A375 (cell line): ENCODE results near the gene PLEK2. TPM values are rescaled to one million over a fixed set of nuclear protein-coding genes. Genes with fewer than 3 reads are reported as not detected.

ENCODE experiments used
- small RNA-seq: library from RNA; depleted of rRNA; stranded (forward); fragments of <200 nt; gene quantifications from one replicate; pipeline ENCODE3, GENCODE V24; 2014
- total RNA-seq: library from RNA; depleted of rRNA; stranded (reverse); fragments of >200 nt; shearing (Covaris generic); gene quantifications from 2 replicates; pipeline ENCODE4 v1.2.3, GENCODE V29; 2014; rRNA removed

The PLEK2 gene
- total RNA-seq = 0.50 TPM in 1 of 2 replicates, not detected in the other

GRCh38 chr14:67411820-67412421 lies at the start of gene PLEK2:
Gene PLEK2 (minus strand): TSS chr14:67412165. CDS start chr14:67412059, 106 bp downstream.

GRCh38 chr14:67359775-67360469 lies 52.0 kb downstream of the PLEK2 start, which contains the start of the genes ATP6V1D and EIF2S1:
Gene ATP6V1D (minus strand): TSS chr14:67359804. CDS start chr14:67359698, 106 bp downstream.
Gene EIF2S1 (plus strand): TSS chr14:67360328. CDS start chr14:67364768, 4,440 bp downstream.

Small RNA genes within 50 kb of the gene (small RNA-seq; reads per million reads assigned to genes)
- not detected for gene MIR5694
- not detected for gene RF00019

Other genes with a start within 250 kb of the PLEK2 start
- gene GARIN2, start 222.7 kb downstream of the PLEK2 start, total RNA-seq = not detected in 2 replicates
- 16.7 and 19.4 TPM in 2 replicates for gene PALS1, start 170.7 kb downstream of the PLEK2 start, total RNA-seq
- 65.9 and 78.8 TPM in 2 replicates for gene ATP6V1D, start 52.4 kb downstream of the PLEK2 start, total RNA-seq
- gene EIF2S1, start 51.8 kb downstream of the PLEK2 start, total RNA-seq = 230 and 285 TPM in 2 replicates
- gene TMEM229B, start 76.6 kb upstream of the PLEK2 start, total RNA-seq = 7.1 and 9.8 TPM in 2 replicates
- gene PLEKHH1, start 121.1 kb upstream of the PLEK2 start, total RNA-seq = 7.0 and 11.1 TPM in 2 replicates
- gene PIGH, start 188.1 kb upstream of the PLEK2 start, total RNA-seq = 15.8 and 30.7 TPM in 2 replicates
- gene ARG2, start 207.8 kb upstream of the PLEK2 start, total RNA-seq = 9.1 and 10.6 TPM in 2 replicates